ENCODE results near the gene MTHFSD. TPM values are rescaled to one million over a fixed set of nuclear protein-coding genes. Genes with fewer than 3 reads are reported as not detected.

MTHFSD gene
- total RNA-seq, 2 experiments from 2014 or later: 7.3 to 7.9 TPM

DNA sequence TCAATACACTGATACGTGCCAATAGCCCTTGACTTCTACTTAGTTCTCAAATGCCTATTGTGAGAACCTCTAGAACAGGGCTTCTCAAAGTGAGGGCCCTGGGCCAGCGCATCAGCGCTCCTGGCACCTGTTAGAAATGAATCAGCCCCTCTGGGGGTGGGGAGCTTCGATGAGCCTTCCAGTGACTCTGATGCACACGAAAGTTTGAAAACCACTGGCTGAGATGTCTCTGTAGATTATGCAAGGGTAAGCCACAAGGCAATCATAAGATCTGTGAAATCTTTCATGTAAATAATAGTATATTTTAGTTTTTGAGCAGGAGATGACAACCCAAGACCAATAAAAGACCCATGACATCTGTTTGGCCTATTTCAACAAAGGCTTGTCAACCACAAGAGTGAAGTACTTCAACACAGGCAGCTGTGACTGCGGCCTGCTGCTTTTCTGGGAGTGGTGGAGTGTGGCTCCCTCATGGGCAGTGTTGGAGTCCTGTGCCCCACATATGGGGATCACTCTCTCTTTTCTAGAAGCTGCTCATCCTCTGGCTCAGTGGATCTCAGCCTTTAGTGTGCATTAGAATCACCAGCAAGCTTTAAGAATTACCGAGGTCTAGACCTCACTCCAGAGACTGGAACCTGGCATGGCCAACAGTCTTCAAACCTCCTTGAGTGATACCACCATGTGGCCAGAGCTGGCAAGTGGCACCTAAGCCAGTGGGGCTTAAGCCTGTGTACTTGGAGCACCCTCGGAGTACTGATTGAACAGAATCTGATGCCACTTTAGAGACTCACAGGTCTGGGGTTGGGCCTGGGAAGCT lies 5.8 kb downstream of the MTHFSD start:
- H3K27me3 Mint-ChIP-seq: no peaks in the 10 kb centered on the region
- H3K36me3 Mint-ChIP-seq (ENCODE audit: low read depth): peaks cover 62% of the 10 kb centered on the region
- H3K4me1 Mint-ChIP-seq (ENCODE audit: low read depth): peaks cover 25% of the 10 kb centered on the region
- POLR2A ChIA-PET: no interaction called here
- ATAC-seq (ENCODE audit: poor library complexity) (no peak), DNase-seq (no peak)
- no peak overlapping the region for H3K27ac Mint-ChIP-seq
- no peak overlapping the region for H3K4me3 ChIP-seq (ENCODE audit: low read length)
- no peak overlapping the region for H3K27ac ChIP-seq (ENCODE audit: low read depth in 1 of 2, low read length in 2 of 2)
- H3K4me1 ChIP-seq (ENCODE audit: insufficient read depth, low read length): peaks cover 9% of the 10 kb centered on the region
- peaks cover 43% of the 10 kb centered on the region for H3K36me3 ChIP-seq (ENCODE audit: insufficient read depth, low read length)
- TF ChIP-seq CTCF (IDR thresholded peaks at IDR 0.05): no peak
- CTCF ChIA-PET: no interaction called here
- no peaks in the 10 kb centered on the region for H3K9me3 ChIP-seq (ENCODE audit: control insufficient read depth in 1 of 2, insufficient read depth in 1 of 2, low read length in 2 of 2)
- no peak overlapping the region for H3K4me3 Mint-ChIP-seq
- intact Hi-C loops (cut with DNase I, micrococcal nuclease): no loop called here
- no peaks in the 10 kb centered on the region for H3K9me3 Mint-ChIP-seq
- no peaks in the 10 kb centered on the region for H3K27me3 ChIP-seq (ENCODE audit: control insufficient read depth in 1 of 2, insufficient read depth in 2 of 2, low read length in 2 of 2)

GRCh38 chr16:86547286-86547685 lies 7.7 kb downstream of the MTHFSD start:
- Mint-ChIP-seq H3K36me3 (ENCODE audit: low read depth) (peaks cover 67% of the 10 kb centered on the region), H3K27ac (no peak overlapping the region), H3K9me3 (no peaks in the 10 kb centered on the region), H3K4me3 (no peak overlapping the region), H3K27me3 (no peaks in the 10 kb centered on the region), H3K4me1 (ENCODE audit: low read depth) (peaks cover 9% of the 10 kb centered on the region)
- POLR2A ChIA-PET: no interaction called here
- intact Hi-C loops (cut with DNase I, micrococcal nuclease): no loop called here
- H3K9me3 ChIP-seq (ENCODE audit: control insufficient read depth in 1 of 2, insufficient read depth in 1 of 2, low read length in 2 of 2): no peaks in the 10 kb centered on the region
- ATAC-seq (ENCODE audit: poor library complexity): no peak
- H3K27me3 ChIP-seq (ENCODE audit: control insufficient read depth in 1 of 2, insufficient read depth in 2 of 2, low read length in 2 of 2): no peaks in the 10 kb centered on the region
- H3K36me3 ChIP-seq (ENCODE audit: insufficient read depth, low read length): peaks cover 48% of the 10 kb centered on the region
- H3K27ac ChIP-seq (ENCODE audit: low read depth in 1 of 2, low read length in 2 of 2): no peak overlapping the region
- H3K4me1 ChIP-seq (ENCODE audit: insufficient read depth, low read length): no peaks in the 10 kb centered on the region
- H3K4me3 ChIP-seq (ENCODE audit: low read length): no peak overlapping the region
- no peak for TF ChIP-seq CTCF (IDR thresholded peaks at IDR 0.05)
- CTCF ChIA-PET: no interaction called here
- no peak for DNase-seq

- peaks cover 46% of the 10 kb centered on the region for H3K36me3 ChIP-seq (ENCODE audit: insufficient read depth, low read length)
- ATAC-seq (ENCODE audit: poor library complexity): no peak
Measured at GRCh38 chr16:86546638-86547013, 8.4 kb downstream of the MTHFSD start.

More at GRCh38 chr16:86546638-86547013, 8.4 kb downstream of the MTHFSD start:
- Histone ChIP-seq H3K4me3 (ENCODE audit: low read length) (no peak overlapping the region), H3K4me1 (ENCODE audit: insufficient read depth, low read length) (no peaks in the 10 kb centered on the region), H3K9me3 (ENCODE audit: control insufficient read depth in 1 of 2, insufficient read depth in 1 of 2, low read length in 2 of 2) (no peaks in the 10 kb centered on the region), H3K27me3 (ENCODE audit: control insufficient read depth in 1 of 2, insufficient read depth in 2 of 2, low read length in 2 of 2) (no peaks in the 10 kb centered on the region), H3K27ac (ENCODE audit: low read depth in 1 of 2, low read length in 2 of 2) (no peak overlapping the region)
- H3K4me3 Mint-ChIP-seq: no peak overlapping the region
- H3K36me3 Mint-ChIP-seq (ENCODE audit: low read depth): peaks cover 71% of the 10 kb centered on the region
- POLR2A ChIA-PET: no interaction called here
- no peak for TF ChIP-seq CTCF (IDR thresholded peaks at IDR 0.05)
- no peaks in the 10 kb centered on the region for H3K9me3 Mint-ChIP-seq
- H3K27ac Mint-ChIP-seq: no peak overlapping the region
- no peaks in the 10 kb centered on the region for H3K27me3 Mint-ChIP-seq
- intact Hi-C loops (cut with DNase I, micrococcal nuclease): no loop called here
- CTCF ChIA-PET: no interaction called here
- no peak for DNase-seq
- peaks cover 7% of the 10 kb centered on the region for H3K4me1 Mint-ChIP-seq (ENCODE audit: low read depth)
